CD4-positive, CD25-positive, alpha-beta regulatory T cell (primary cell): ENCODE results near the gene GPRIN2. TPM values are rescaled to one million over a fixed set of nuclear protein-coding genes. Genes with fewer than 3 reads are reported as not detected.
"Not testable (repeated sequence)": the region's sequence is repeated elsewhere in the genome, so short reads cannot be mapped to it uniquely, and the experiment has no call there.

Experiments used
- ATAC-seq, 2 donors: fragments of 150-1000 bp; cut with Tn5 transposase; one replicate each; pipeline ENCODE4 v1.10.0; 2021; ENCODE audit warnings: low read depth in 2 of 2, moderate number of reproducible peaks in 2 of 2, moderate library complexity in 1 of 2
- DNase-seq, 3 donors: peaks; one replicate each; pipeline versions ENCODE4 v3.0.0 to v3.0.0-alpha.2; 2012 to 2022; ENCODE audit warnings: mixed read lengths in 1 of 3
- H3K27ac ChIP-seq: one replicate; pipeline ENCODE4 v1.7.0; 2013; ENCODE audit warnings: mild to moderate bottlenecking, low read length; ENCODE audit not compliant: insufficient read depth, poor library complexity, severe bottlenecking
- H3K27me3 ChIP-seq: one replicate; pipeline ENCODE4 v1.7.0; 2013; ENCODE audit warnings: low read length; ENCODE audit not compliant: control insufficient read depth, insufficient read depth
- H3K36me3 ChIP-seq: one replicate; pipeline ENCODE4 v1.7.0; 2013; ENCODE audit warnings: mild to moderate bottlenecking, low read length, moderate library complexity; ENCODE audit not compliant: control insufficient read depth, insufficient read depth
- H3K4me1 ChIP-seq: 2 replicates; pipeline ENCODE4 v1.7.0; 2013; ENCODE audit warnings: mild to moderate bottlenecking, low read length; ENCODE audit not compliant: insufficient read depth, control insufficient read depth, poor library complexity, severe bottlenecking
- H3K4me3 ChIP-seq: one replicate; pipeline ENCODE4 v1.7.0; 2013; ENCODE audit warnings: low read depth, mild to moderate bottlenecking, low read length, moderate library complexity
- H3K9me3 ChIP-seq, 2 experiments: 1 replicate in 1 of 2; 2 replicates in 1 of 2; pipeline ENCODE4 v1.7.0; 2013; ENCODE audit warnings: low read length in 2 of 2, mild to moderate bottlenecking in 1 of 2, moderate library complexity in 1 of 2; ENCODE audit not compliant: control insufficient read depth in 2 of 2
- H3K27ac Mint-ChIP-seq, 3 donors: one replicate each; pipeline ENCODE4 v1.8.0; 2020 to 2022; ENCODE audit warnings: mild to moderate bottlenecking in 3 of 3, mixed read lengths in 3 of 3, moderate library complexity in 2 of 3
- H3K27me3 Mint-ChIP-seq: one replicate; pipeline ENCODE4 v1.8.0; 2022; ENCODE audit warnings: mild to moderate bottlenecking, mixed read lengths
- H3K36me3 Mint-ChIP-seq: one replicate; pipeline ENCODE4 v1.8.0; 2020; ENCODE audit warnings: mixed read lengths
- H3K4me1 Mint-ChIP-seq, 4 donors: one replicate each; pipeline ENCODE4 v1.8.0; 2020 to 2022; ENCODE audit warnings: mixed read lengths in 4 of 4, mild to moderate bottlenecking in 1 of 4
- H3K4me3 Mint-ChIP-seq, 4 donors: one replicate each; pipeline ENCODE4 v1.8.0; 2020 to 2022; ENCODE audit warnings: mild to moderate bottlenecking in 4 of 4, mixed read lengths in 4 of 4, moderate library complexity in 3 of 4
- H3K9me3 Mint-ChIP-seq, 7 donors: one replicate each; pipeline ENCODE4 v1.8.0; 2020 to 2022; ENCODE audit warnings: mixed read lengths in 7 of 7, mild to moderate bottlenecking in 3 of 7, moderate library complexity in 2 of 7
- polyA plus RNA-seq, 4 donors: library from polyadenylated mRNA; unstranded; fragments of 300-500 nt; fragmentation: Illumina TruSeq; gene quantifications; one replicate each; pipeline ENCODE4 v1.2.3, GENCODE V29; 2021
- total RNA-seq: library from RNA; stranded (reverse); gene quantifications from one replicate; pipeline ENCODE4 v1.2.3, GENCODE V29; 2022

The GPRIN2 gene
- total and polyA plus RNA-seq, 5 donors from 2014 or later = not detected

- H3K4me3 ChIP-seq = no peak overlapping the region
- no peak overlapping the region for H3K27ac ChIP-seq
- Mint-ChIP-seq H3K27me3 (peaks cover 30% of the 10 kb centered on the region), H3K36me3 (no peaks in the 10 kb centered on the region), H3K27ac (no peak overlapping the region), H3K4me1 (peaks cover 0 to 5% (median 2%) of the 10 kb centered on the region in 4 donors), H3K4me3 (no peak overlapping the region), H3K9me3 (peaks cover 0 to 2% (median 0%) of the 10 kb centered on the region in 7 donors)
- ATAC-seq = no peak
- peaks cover 11% of the 10 kb centered on the region for H3K27me3 ChIP-seq
- DNase-seq = no peak
- no peaks in the 10 kb centered on the region for H3K36me3 ChIP-seq
- H3K9me3 ChIP-seq = no peaks in the 10 kb centered on the region
- H3K4me1 ChIP-seq = no peaks in the 10 kb centered on the region
These were observed 17.6 kb downstream of the GPRIN2 start for GRCh38 chr10:46538717-46539426.

- Mint-ChIP-seq H3K9me3 (peaks cover 0 to 2% (median 0%) of the 10 kb centered on the region in 7 donors), H3K27ac (no peak overlapping the region), H3K36me3 (no peaks in the 10 kb centered on the region), H3K4me1 (peaks cover 0 to 5% (median 2%) of the 10 kb centered on the region in 4 donors), H3K27me3 (peaks cover 30% of the 10 kb centered on the region), H3K4me3 (no peak overlapping the region)
- no peaks in the 10 kb centered on the region for H3K9me3 ChIP-seq
- no peaks in the 10 kb centered on the region for H3K36me3 ChIP-seq
- no peak overlapping the region for H3K27ac ChIP-seq
- DNase-seq = no peak
- H3K4me1 ChIP-seq = no peaks in the 10 kb centered on the region
- ATAC-seq = no peak
- peaks cover 11% of the 10 kb centered on the region for H3K27me3 ChIP-seq
- no peak overlapping the region for H3K4me3 ChIP-seq
These were observed 18.3 kb downstream of the GPRIN2 start for GRCh38 chr10:46538155-46538554.

GRCh38 chr10:46537309-46537708, 19.1 kb downstream of the GPRIN2 start:
- peaks cover 11% of the 10 kb centered on the region for H3K27me3 ChIP-seq
- H3K27ac ChIP-seq = no peak overlapping the region
- ATAC-seq (no peak), DNase-seq (no peak)
- H3K36me3 Mint-ChIP-seq = no peaks in the 10 kb centered on the region
- no peak overlapping the region for H3K4me3 ChIP-seq
- no peaks in the 10 kb centered on the region for H3K4me1 ChIP-seq
- H3K9me3 Mint-ChIP-seq = peaks cover 0 to 2% (median 0%) of the 10 kb centered on the region in 7 donors
- no peak overlapping the region for H3K4me3 Mint-ChIP-seq
- H3K27ac Mint-ChIP-seq = no peak overlapping the region
- H3K4me1 Mint-ChIP-seq = peaks cover 0 to 5% (median 2%) of the 10 kb centered on the region in 4 donors
- peaks cover 23% of the 10 kb centered on the region for H3K27me3 Mint-ChIP-seq
- no peaks in the 10 kb centered on the region for H3K36me3 ChIP-seq
- no peaks in the 10 kb centered on the region for H3K9me3 ChIP-seq

- H3K9me3 ChIP-seq = no peaks in the 10 kb centered on the region
- H3K4me3 ChIP-seq = no peak overlapping the region
- Mint-ChIP-seq H3K4me1 (peaks cover 0 to 5% (median 2%) of the 10 kb centered on the region in 4 donors), H3K9me3 (peaks cover 0 to 2% (median 0%) of the 10 kb centered on the region in 7 donors), H3K4me3 (no peak overlapping the region), H3K27ac (no peak overlapping the region), H3K27me3 (peaks cover 19% of the 10 kb centered on the region), H3K36me3 (no peaks in the 10 kb centered on the region)
- H3K36me3 ChIP-seq = no peaks in the 10 kb centered on the region
- ATAC-seq (no peak), DNase-seq (no peak)
- no peak overlapping the region for H3K27ac ChIP-seq
- peaks cover 11% of the 10 kb centered on the region for H3K27me3 ChIP-seq
- H3K4me1 ChIP-seq = no peaks in the 10 kb centered on the region
These were observed 19.7 kb downstream of the GPRIN2 start for GRCh38 chr10:46536781-46537180.

- peaks cover 0 to 5% (median 2%) of the 10 kb centered on the region in 4 donors for H3K4me1 Mint-ChIP-seq
These were observed 20.3 kb downstream of the GPRIN2 start for GRCh38 chr10:46536171-46536570.

GRCh38 chr10:46534828-46535524, 21.5 kb downstream of the GPRIN2 start:
- Mint-ChIP-seq H3K9me3 (peaks cover 0 to 1% (median 0%) of the 10 kb centered on the region in 7 donors), H3K27ac (no peak overlapping the region), H3K27me3 (peaks cover 12% of the 10 kb centered on the region), H3K4me1 (no peaks in the 10 kb centered on the region), H3K36me3 (no peaks in the 10 kb centered on the region), H3K4me3 (no peak overlapping the region)
- Histone ChIP-seq H3K9me3 (no peaks in the 10 kb centered on the region), H3K36me3 (no peaks in the 10 kb centered on the region), H3K4me1 (no peaks in the 10 kb centered on the region), H3K27me3 (peaks cover 8% of the 10 kb centered on the region), H3K4me3 (no peak overlapping the region), H3K27ac (no peak overlapping the region)
- no peak for ATAC-seq
- DNase-seq = no peak

More at GRCh38 chr10:46536171-46536570, 20.3 kb downstream of the GPRIN2 start:
- H3K4me1 ChIP-seq = no peaks in the 10 kb centered on the region
- peaks cover 11% of the 10 kb centered on the region for H3K27me3 ChIP-seq
- no peak overlapping the region for H3K4me3 ChIP-seq
- Mint-ChIP-seq H3K27me3 (peaks cover 19% of the 10 kb centered on the region), H3K27ac (no peak overlapping the region), H3K36me3 (no peaks in the 10 kb centered on the region), H3K4me3 (no peak overlapping the region), H3K9me3 (peaks cover 0 to 2% (median 0%) of the 10 kb centered on the region in 7 donors)
- DNase-seq (no peak), ATAC-seq (no peak)
- H3K9me3 ChIP-seq = no peaks in the 10 kb centered on the region
- H3K36me3 ChIP-seq = no peaks in the 10 kb centered on the region
- no peak overlapping the region for H3K27ac ChIP-seq

- not testable (repeated sequence) for H3K4me3 ChIP-seq, DNase-seq, H3K36me3 ChIP-seq, H3K4me1 Mint-ChIP-seq, H3K36me3 Mint-ChIP-seq, H3K9me3 Mint-ChIP-seq, ATAC-seq, H3K9me3 ChIP-seq, H3K27ac ChIP-seq, H3K4me1 ChIP-seq, H3K27ac Mint-ChIP-seq, H3K27me3 ChIP-seq, H3K27me3 Mint-ChIP-seq, H3K4me3 Mint-ChIP-seq
These were observed 24.2 kb downstream of the GPRIN2 start for GRCh38 chr10:46532256-46532655.
